ENCODE measurements around the gene EDC3.

Gene EDC3

DNA sequence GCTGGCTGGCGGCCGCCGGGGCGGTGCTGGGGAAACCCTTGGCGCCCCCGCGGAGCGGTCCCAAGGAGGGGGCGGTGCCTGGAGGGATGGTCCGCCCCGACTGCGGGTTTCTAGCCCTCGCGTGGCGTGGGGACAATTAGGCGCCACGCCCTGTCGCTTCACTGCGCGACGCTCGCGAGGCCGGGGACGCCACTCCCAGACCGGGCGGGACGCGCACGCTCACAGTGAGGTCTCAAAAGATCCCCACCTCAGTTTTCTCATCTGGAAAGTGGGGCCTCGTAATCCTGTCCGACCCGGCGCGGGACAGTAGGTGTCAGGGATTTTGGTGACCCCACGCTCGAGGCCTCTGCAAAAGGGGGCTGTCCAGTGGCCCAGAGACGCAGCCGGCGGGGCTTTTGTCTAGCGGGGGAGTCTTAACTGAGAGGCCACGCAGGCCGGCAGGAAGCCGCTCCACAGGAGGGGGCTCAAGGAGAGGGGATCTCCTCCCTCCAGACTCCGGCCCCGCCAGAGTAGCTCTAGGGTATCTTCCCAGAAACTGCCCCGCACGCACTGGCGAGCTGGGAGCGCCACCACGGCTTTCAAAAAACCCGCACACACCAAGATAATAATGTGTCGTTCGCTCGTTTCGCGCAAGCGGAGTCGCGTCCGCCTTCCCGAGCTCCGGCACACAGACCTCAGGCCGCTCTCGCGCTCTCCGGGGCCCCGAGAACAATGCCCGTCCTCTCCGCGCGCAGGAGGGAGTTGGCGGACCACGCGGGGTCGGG lies 80.9 kb downstream of the EDC3 start:
- Mint-ChIP-seq H3K9me3 (no peaks in the 10 kb centered on the region), H3K27me3 (no peaks in the 10 kb centered on the region), H3K4me3 (peak overlapping the region; percentile 92), H3K36me3 (ENCODE audit: insufficient read depth) (peaks cover 13% of the 10 kb centered on the region), H3K27ac (ENCODE audit: low read depth) (peak overlapping the region; percentile 93), H3K4me1 (peaks cover 33% of the 10 kb centered on the region)
- peak; percentile 78 for ATAC-seq (replicated peaks; ENCODE audit: extremely low read depth, poor library complexity, severe bottlenecking)
- DNase-seq (ENCODE audit: low spot score in 2 of 2) = peak; percentile 89 to 92

DNA sequence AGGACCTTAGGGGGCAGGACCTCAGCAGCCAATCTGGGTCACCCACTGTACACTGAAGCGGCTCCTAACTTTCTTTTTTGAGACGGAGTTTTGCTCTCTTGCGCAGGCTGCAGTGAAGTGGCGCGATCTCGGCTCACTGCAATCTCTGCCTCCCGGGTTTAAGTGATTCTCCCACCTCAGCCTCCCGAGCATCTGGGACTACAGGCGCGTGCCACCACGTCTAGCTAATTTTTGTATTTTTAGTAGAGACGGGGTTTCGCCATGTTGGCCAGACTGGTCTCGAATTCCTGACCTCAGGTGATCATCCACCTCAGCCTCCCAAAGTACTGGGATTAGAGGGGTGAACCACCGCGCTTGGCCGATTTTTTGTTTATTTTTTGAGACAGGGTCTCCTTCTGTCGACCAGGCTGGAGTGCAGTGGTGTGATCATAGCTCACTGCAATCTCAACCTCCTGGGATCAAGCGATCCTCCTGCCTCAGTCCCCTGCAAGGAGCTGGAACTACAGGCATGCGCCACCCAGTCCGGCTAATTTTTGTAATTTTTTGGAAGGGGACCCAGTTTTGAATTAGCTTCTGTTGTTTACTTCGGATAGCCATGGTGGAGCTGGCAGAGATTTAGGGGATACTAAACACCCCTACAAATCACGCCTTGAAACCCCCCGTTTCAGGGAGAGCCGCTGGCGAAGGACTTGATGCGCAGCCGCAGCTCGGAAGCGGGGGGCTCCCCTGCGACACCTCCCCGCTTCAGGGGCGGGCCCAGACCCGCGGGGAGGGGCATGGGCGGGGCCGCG lies 81.7 kb downstream of the EDC3 start:
- ATAC-seq (replicated peaks; ENCODE audit: extremely low read depth, poor library complexity, severe bottlenecking) = no peak

GRCh38 chr15:74613089-74613952 lies 82.5 kb downstream of the EDC3 start:
- Mint-ChIP-seq H3K27ac (ENCODE audit: low read depth) (peak overlapping the region; percentile 17), H3K27me3 (no peaks in the 10 kb centered on the region)

More for the DNA sequence above, 81.7 kb downstream of the EDC3 start:
- Mint-ChIP-seq H3K27me3 (no peaks in the 10 kb centered on the region), H3K9me3 (no peaks in the 10 kb centered on the region), H3K27ac (ENCODE audit: low read depth) (peak overlapping the region; percentile 93), H3K4me1 (peaks cover 26% of the 10 kb centered on the region), H3K4me3 (peak overlapping the region; percentile 92), H3K36me3 (ENCODE audit: insufficient read depth) (peaks cover 9% of the 10 kb centered on the region)
- no peak for DNase-seq (ENCODE audit: low spot score in 2 of 2)

GRCh38 chr15:74612677-74613076 lies 83.1 kb downstream of the EDC3 start:
- H3K4me3 Mint-ChIP-seq = peak overlapping the region; percentile 92

More at GRCh38 chr15:74613089-74613952, 82.5 kb downstream of the EDC3 start:
- peaks cover 21% of the 10 kb centered on the region for H3K4me1 Mint-ChIP-seq
- H3K9me3 Mint-ChIP-seq = no peaks in the 10 kb centered on the region
- DNase-seq (ENCODE audit: low spot score in 2 of 2) = no peak
- no peak for ATAC-seq (replicated peaks; ENCODE audit: extremely low read depth, poor library complexity, severe bottlenecking)
- H3K36me3 Mint-ChIP-seq (ENCODE audit: insufficient read depth) = peaks cover 9% of the 10 kb centered on the region
- H3K4me3 Mint-ChIP-seq = peak overlapping the region; percentile 92

DNA sequence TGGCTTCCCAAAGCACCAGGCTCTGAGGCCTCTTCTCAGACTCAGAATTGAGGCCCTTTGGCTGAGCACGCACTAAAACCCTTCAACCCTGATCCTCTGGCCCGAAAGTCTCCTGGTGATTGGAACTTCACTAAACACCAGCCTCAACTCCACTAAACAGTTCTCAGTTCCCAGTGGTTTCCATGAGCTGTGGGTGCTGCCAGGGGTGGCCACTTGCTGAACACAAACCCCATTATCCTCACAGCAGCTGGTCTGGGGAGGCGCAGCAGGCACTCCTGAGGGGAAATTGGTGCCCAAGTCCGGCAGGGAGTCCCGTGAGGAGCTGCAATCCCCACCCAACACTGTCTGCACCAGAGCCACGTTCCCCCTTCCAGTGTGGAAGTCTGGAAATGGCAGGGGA lies 84.0 kb downstream of the EDC3 start:
- H3K36me3 Mint-ChIP-seq (ENCODE audit: insufficient read depth) = peaks cover 9% of the 10 kb centered on the region
- peaks cover 7% of the 10 kb centered on the region for H3K4me1 Mint-ChIP-seq
- no peak overlapping the region for H3K4me3 Mint-ChIP-seq
- no peak for ATAC-seq (replicated peaks; ENCODE audit: extremely low read depth, poor library complexity, severe bottlenecking)
- H3K27ac Mint-ChIP-seq (ENCODE audit: low read depth) = no peak overlapping the region
- H3K9me3 Mint-ChIP-seq = no peaks in the 10 kb centered on the region
- H3K27me3 Mint-ChIP-seq = no peaks in the 10 kb centered on the region
- DNase-seq (ENCODE audit: low spot score in 2 of 2) = no peak

More at GRCh38 chr15:74612677-74613076, 83.1 kb downstream of the EDC3 start:
- peaks cover 9% of the 10 kb centered on the region for H3K36me3 Mint-ChIP-seq (ENCODE audit: insufficient read depth)
- H3K9me3 Mint-ChIP-seq = no peaks in the 10 kb centered on the region
- no peaks in the 10 kb centered on the region for H3K27me3 Mint-ChIP-seq
- no peak for ATAC-seq (replicated peaks; ENCODE audit: extremely low read depth, poor library complexity, severe bottlenecking)
- no peak overlapping the region for H3K27ac Mint-ChIP-seq (ENCODE audit: low read depth)
- no peak for DNase-seq (ENCODE audit: low spot score in 2 of 2)
- H3K4me1 Mint-ChIP-seq = peaks cover 15% of the 10 kb centered on the region

DNA sequence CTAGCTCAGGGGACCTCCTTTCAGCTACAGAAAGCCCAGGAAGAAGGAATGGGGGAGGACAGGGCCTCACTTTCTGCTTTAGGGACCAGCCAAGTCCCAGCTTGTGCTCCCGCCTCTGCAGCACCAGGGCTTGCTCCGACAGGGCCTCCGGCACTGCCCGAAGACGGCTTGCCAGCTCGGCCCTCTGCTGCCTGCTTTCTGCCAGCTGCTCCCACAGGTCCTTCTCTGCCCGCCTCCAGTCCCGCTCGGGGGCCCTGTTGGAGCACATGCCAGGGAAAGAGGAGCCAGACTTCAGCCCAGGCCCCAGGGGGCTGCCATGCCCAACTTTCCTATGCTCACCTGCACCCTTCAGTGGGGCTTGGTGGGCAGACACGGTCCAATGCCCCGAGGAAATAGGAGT lies 84.5 kb downstream of the EDC3 start:
- no peak overlapping the region for H3K27ac Mint-ChIP-seq (ENCODE audit: low read depth)
- peaks cover 2% of the 10 kb centered on the region for H3K4me1 Mint-ChIP-seq
- no peaks in the 10 kb centered on the region for H3K9me3 Mint-ChIP-seq
- ATAC-seq (replicated peaks; ENCODE audit: extremely low read depth, poor library complexity, severe bottlenecking) (no peak), DNase-seq (ENCODE audit: low spot score in 2 of 2) (no peak)
- peaks cover 7% of the 10 kb centered on the region for H3K36me3 Mint-ChIP-seq (ENCODE audit: insufficient read depth)
- H3K4me3 Mint-ChIP-seq = no peak overlapping the region
- H3K27me3 Mint-ChIP-seq = no peaks in the 10 kb centered on the region

DNA sequence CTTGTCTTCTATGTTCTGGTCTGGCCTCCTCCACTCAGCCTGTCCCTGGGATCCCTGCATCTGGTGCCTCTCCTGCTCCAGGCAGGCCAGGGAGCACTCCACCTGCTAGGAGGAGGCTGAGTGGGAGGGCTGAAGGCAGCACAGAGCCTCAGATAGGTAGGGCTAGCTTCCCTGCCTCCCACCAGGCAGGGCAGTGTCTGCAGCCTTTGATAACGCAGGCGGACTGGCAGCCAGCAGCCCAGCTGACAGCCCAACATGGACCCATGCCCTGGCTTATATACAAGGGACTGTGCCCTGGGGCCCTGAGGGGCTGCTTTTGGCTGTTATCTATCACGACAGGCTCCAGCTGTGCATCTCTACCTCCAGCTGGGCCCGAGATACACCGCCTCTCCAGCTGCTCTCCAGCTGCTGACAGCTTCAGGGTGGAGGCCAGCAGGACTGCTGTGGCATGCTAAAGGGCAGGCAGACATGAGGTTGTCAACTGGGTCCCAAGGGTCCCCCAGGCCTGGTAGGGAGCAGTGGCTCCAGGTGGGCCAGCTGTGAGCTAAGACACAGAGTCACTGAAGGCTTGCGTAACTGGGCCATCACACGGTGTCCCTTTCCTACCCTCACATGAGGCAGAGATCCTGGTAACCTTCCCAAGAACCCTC lies 85.4 kb downstream of the EDC3 start:
- Mint-ChIP-seq H3K27ac (ENCODE audit: low read depth) (no peak overlapping the region), H3K9me3 (no peaks in the 10 kb centered on the region), H3K27me3 (no peaks in the 10 kb centered on the region), H3K4me1 (no peaks in the 10 kb centered on the region), H3K36me3 (ENCODE audit: insufficient read depth) (peaks cover 5% of the 10 kb centered on the region), H3K4me3 (no peak overlapping the region)
- no peak for ATAC-seq (replicated peaks; ENCODE audit: extremely low read depth, poor library complexity, severe bottlenecking)
- DNase-seq (ENCODE audit: low spot score in 2 of 2) = no peak

DNA sequence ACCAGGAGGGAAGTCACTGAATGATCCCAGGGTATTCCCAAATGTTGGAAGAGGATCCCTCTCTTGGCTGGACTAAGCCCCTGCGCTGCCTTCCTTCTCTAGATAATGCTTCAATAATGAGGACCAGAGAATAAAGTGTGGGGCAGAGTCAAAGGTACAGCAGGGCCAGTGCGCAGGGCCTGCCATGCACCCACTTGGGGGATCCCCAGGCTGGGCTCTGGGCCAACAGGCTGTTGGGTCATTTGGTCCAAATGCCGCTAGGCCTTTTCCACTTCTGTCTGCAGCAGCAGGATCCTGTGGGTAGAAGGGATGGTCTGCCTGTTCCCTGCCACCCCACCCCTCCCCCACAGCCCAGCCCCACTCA lies 85.9 kb downstream of the EDC3 start:
- Mint-ChIP-seq H3K4me1 (no peaks in the 10 kb centered on the region), H3K27ac (ENCODE audit: low read depth) (no peak overlapping the region), H3K27me3 (no peaks in the 10 kb centered on the region), H3K36me3 (ENCODE audit: insufficient read depth) (peaks cover 5% of the 10 kb centered on the region), H3K9me3 (no peaks in the 10 kb centered on the region), H3K4me3 (no peak overlapping the region)
- DNase-seq (ENCODE audit: low spot score in 2 of 2) (no peak), ATAC-seq (replicated peaks; ENCODE audit: extremely low read depth, poor library complexity, severe bottlenecking) (no peak)

DNA sequence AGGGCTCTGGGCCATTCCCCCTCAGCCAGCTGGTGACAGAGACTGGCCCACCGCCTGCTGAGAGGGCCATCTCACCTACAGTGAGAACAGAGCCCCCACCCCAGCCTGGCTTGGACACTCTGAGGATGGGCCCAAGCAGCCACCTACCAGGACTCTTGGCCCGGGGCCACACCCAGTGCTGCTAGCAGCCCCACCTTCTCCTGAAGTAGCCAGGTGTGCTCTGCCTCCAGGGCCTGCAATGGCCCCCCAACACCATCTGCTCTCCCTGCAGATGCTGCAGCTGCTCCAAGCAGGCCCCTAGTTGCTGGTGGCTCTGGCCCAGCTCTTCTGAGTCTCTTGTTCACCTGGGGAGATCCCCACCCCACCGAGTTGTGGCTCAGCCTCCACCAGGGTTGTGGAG lies 87.0 kb downstream of the EDC3 start:
- no peaks in the 10 kb centered on the region for H3K27me3 Mint-ChIP-seq
- no peak for ATAC-seq (replicated peaks; ENCODE audit: extremely low read depth, poor library complexity, severe bottlenecking)
- H3K36me3 Mint-ChIP-seq (ENCODE audit: insufficient read depth) = peaks cover 2% of the 10 kb centered on the region
- no peaks in the 10 kb centered on the region for H3K4me1 Mint-ChIP-seq
- no peak overlapping the region for H3K27ac Mint-ChIP-seq (ENCODE audit: low read depth)
- no peak overlapping the region for H3K4me3 Mint-ChIP-seq
- H3K9me3 Mint-ChIP-seq = no peaks in the 10 kb centered on the region
- DNase-seq (ENCODE audit: low spot score in 2 of 2) = no peak

GRCh38 chr15:74605795-74606150 lies 90.1 kb downstream of the EDC3 start:
- peaks cover 2% of the 10 kb centered on the region for H3K36me3 Mint-ChIP-seq (ENCODE audit: insufficient read depth)
- no peak overlapping the region for H3K4me3 Mint-ChIP-seq
- no peaks in the 10 kb centered on the region for H3K4me1 Mint-ChIP-seq
- ATAC-seq (replicated peaks; ENCODE audit: extremely low read depth, poor library complexity, severe bottlenecking) (no peak), DNase-seq (ENCODE audit: low spot score in 2 of 2) (no peak)
- no peak overlapping the region for H3K27ac Mint-ChIP-seq (ENCODE audit: low read depth)
- no peaks in the 10 kb centered on the region for H3K27me3 Mint-ChIP-seq
- no peaks in the 10 kb centered on the region for H3K9me3 Mint-ChIP-seq

GRCh38 chr15:74604983-74605794 lies 90.6 kb downstream of the EDC3 start:
- DNase-seq (ENCODE audit: low spot score in 2 of 2) = no peak
- Mint-ChIP-seq H3K27ac (ENCODE audit: low read depth) (no peak overlapping the region), H3K4me1 (no peaks in the 10 kb centered on the region), H3K27me3 (no peaks in the 10 kb centered on the region), H3K9me3 (no peaks in the 10 kb centered on the region), H3K36me3 (ENCODE audit: insufficient read depth) (peaks cover 2% of the 10 kb centered on the region), H3K4me3 (no peak overlapping the region)
- ATAC-seq (replicated peaks; ENCODE audit: extremely low read depth, poor library complexity, severe bottlenecking) = no peak
